ENCODE results near the gene TBR1.

DNA sequence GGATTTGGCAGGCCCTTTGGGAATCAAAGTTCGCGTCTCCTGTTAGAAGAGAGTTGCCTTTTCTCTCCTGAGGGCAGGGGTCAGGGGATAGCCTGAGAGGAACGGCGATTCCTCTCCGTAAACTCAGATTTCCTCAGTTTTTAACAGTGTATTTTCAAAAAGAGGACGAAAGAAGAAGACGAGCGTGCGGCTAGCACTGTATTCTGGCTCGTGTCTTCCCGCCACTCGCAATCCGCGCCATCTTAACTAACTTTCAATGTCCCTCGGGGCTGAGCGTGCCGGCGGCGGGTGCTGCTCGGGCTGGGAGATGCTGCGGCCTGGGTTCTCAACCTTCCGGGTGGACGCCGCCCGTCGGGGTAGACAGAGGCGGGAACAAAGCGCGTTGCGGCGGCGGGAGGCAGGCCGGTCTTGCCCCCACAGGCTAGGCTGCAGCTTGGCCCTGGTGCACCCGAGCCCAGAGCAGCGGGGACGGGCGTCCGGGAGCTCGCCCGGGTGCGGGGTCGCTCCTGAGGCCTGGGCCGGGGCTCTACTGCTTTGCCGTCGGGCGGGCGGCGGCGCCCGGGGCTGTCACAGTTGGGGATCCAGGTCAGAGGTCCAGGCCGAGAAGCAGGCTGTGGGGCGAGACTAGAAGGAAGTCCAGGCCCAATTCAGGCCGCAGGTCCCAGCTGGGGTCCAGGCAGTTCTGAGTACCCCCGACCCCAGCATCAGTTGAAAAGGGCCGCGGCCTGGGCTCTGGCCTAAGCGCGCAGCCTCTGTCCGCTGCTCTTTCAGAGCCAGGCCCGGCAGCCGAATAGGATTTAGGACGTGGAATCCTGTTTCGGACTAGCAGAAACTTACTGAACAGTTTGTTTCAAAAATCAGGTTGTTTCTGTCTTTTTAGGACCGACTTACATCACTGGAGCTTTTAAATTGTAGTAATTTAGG is 11.8 kb downstream of the TBR1 start:
- TF ChIP-seq, protein P1, sequence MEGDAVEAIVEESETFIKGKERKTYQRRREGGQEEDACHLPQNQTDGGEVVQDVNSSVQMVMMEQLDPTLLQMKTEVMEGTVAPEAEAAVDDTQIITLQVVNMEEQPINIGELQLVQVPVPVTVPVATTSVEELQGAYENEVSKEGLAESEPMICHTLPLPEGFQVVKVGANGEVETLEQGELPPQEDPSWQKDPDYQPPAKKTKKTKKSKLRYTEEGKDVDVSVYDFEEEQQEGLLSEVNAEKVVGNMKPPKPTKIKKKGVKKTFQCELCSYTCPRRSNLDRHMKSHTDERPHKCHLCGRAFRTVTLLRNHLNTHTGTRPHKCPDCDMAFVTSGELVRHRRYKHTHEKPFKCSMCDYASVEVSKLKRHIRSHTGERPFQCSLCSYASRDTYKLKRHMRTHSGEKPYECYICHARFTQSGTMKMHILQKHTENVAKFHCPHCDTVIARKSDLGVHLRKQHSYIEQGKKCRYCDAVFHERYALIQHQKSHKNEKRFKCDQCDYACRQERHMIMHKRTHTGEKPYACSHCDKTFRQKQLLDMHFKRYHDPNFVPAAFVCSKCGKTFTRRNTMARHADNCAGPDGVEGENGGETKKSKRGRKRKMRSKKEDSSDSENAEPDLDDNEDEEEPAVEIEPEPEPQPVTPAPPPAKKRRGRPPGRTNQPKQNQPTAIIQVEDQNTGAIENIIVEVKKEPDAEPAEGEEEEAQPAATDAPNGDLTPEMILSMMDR (IDR thresholded peaks at IDR 0.05; ENCODE audit: low read length), result no peak
- no peak for TF ChIP-seq EZH2 (IDR thresholded peaks at IDR 0.05; ENCODE audit: borderline replicate concordance, low read length)
